HepG2 (cell line): ENCODE measurements around the gene PUM1. TPM values are rescaled to one million over a fixed set of nuclear protein-coding genes. Genes with fewer than 3 reads are reported as not detected.

Source experiments
- FOXJ3 ChIP-seq: sonication (generic); formaldehyde crosslinking; IDR thresholded peaks from 2 replicates; pipeline ENCODE4 v1.4.0; 2020; ENCODE audit warnings: missing genetic modification reagents, mild to moderate bottlenecking, borderline replicate concordance
- GLMP ChIP-seq: sonication (generic); formaldehyde crosslinking; IDR thresholded peaks from 2 replicates; pipeline ENCODE4 v1.9.0; 2021; ENCODE audit warnings: missing genetic modification reagents, mild to moderate bottlenecking, borderline replicate concordance
- HNF1B ChIP-seq: sonication (generic); formaldehyde crosslinking; IDR thresholded peaks from 2 replicates; pipeline ENCODE4 v1.5.1; 2020; ENCODE audit warnings: mild to moderate bottlenecking, moderate library complexity, missing genetic modification reagents
- KAT2B ChIP-seq: fragments of 150-350 bp; IDR thresholded peaks from 2 replicates; pipeline ENCODE4 v1.6.1; 2014; ENCODE audit warnings: low read depth, low read length, borderline replicate concordance
- MXD4 ChIP-seq: IDR thresholded peaks from 2 replicates; pipeline ENCODE4 v1.6.1; 2016; ENCODE audit warnings: mild to moderate bottlenecking, missing biosample characterization, missing genetic modification reagents
- POGK ChIP-seq: sonication (generic); formaldehyde crosslinking; conservative IDR thresholded peaks from 2 replicates; pipeline ENCODE4 v1.8.0; 2022; ENCODE audit warnings: mild to moderate bottlenecking, moderate library complexity, missing genetic modification reagents
- RARG ChIP-seq: sonication (generic); formaldehyde crosslinking; IDR thresholded peaks from 2 replicates; pipeline ENCODE4 v1.4.0; 2020; ENCODE audit warnings: low read depth, mild to moderate bottlenecking, missing genetic modification reagents
- SETDB1 ChIP-seq: sonication (generic); formaldehyde crosslinking; IDR thresholded peaks from 2 replicates; pipeline ENCODE4 v1.5.1; 2020; ENCODE audit warnings: missing genetic modification reagents, mild to moderate bottlenecking, borderline replicate concordance
- SMYD3 ChIP-seq: sonication (generic); formaldehyde crosslinking; IDR thresholded peaks from 2 replicates; pipeline ENCODE4 v1.8.1; 2023; ENCODE audit warnings: mild to moderate bottlenecking, missing genetic modification reagents
- ZMYM2 ChIP-seq: sonication (generic); formaldehyde crosslinking; IDR thresholded peaks from 2 replicates; pipeline ENCODE4 v1.8.0; 2022; ENCODE audit warnings: mild to moderate bottlenecking, missing genetic modification reagents
- ZNF317 ChIP-seq: sonication (generic); formaldehyde crosslinking; IDR thresholded peaks from 2 replicates; pipeline ENCODE4 v1.5.0; 2020; ENCODE audit warnings: mild to moderate bottlenecking, missing genetic modification reagents
- ZNF33B ChIP-seq: sonication (generic); formaldehyde crosslinking; IDR thresholded peaks from 2 replicates; pipeline ENCODE4 v1.5.1; 2020; ENCODE audit warnings: mild to moderate bottlenecking, missing genetic modification reagents
- ZNF512 ChIP-seq: sonication (generic); formaldehyde crosslinking; IDR thresholded peaks from 2 replicates; pipeline ENCODE4 v1.4.0; 2020; ENCODE audit warnings: mild to moderate bottlenecking, missing genetic modification reagents
- ZNF576 ChIP-seq: sonication (generic); formaldehyde crosslinking; IDR thresholded peaks from 2 replicates; pipeline ENCODE4 v1.4.0; 2020; ENCODE audit warnings: mild to moderate bottlenecking, missing genetic modification reagents
- ZNF609 ChIP-seq: sonication (generic); formaldehyde crosslinking; IDR thresholded peaks from 2 replicates; pipeline ENCODE4 v1.4.0; 2020; ENCODE audit warnings: mild to moderate bottlenecking, missing genetic modification reagents, borderline replicate concordance
- ZNF629 ChIP-seq: sonication (generic); formaldehyde crosslinking; conservative IDR thresholded peaks from 2 replicates; pipeline ENCODE4 v1.5.0; 2020; ENCODE audit warnings: missing genetic modification reagents
- ZNF749 ChIP-seq: sonication (generic); formaldehyde crosslinking; IDR thresholded peaks from 2 replicates; pipeline ENCODE4 v1.8.0; 2022; ENCODE audit warnings: mild to moderate bottlenecking, missing genetic modification reagents, moderate library complexity, borderline replicate concordance
- ZNF776 ChIP-seq: sonication (generic); formaldehyde crosslinking; IDR thresholded peaks from 2 replicates; pipeline ENCODE4 v1.4.0; 2020; ENCODE audit warnings: mild to moderate bottlenecking, missing genetic modification reagents
- ZNF816 ChIP-seq: sonication (generic); formaldehyde crosslinking; IDR thresholded peaks from 2 replicates; pipeline ENCODE4 v1.8.0; 2022; ENCODE audit warnings: missing genetic modification reagents, mild to moderate bottlenecking, borderline replicate concordance
- polyA plus RNA-seq, 8 experiments: library from polyadenylated mRNA; depleted of rRNA in 3 of 8; stranded (reverse) in 7 of 8; unstranded in 1 of 8; fragments of >200 nt; fragmentation: Illumina TruSeq in 4 of 8; extraction: Trizol in 4 of 8; gene quantifications; 2 replicates each; pipeline versions ENCODE4 v1.2.1 to v1.2.3, GENCODE V29; 2011 to 2016; ENCODE audit warnings: low read depth in 4 of 8, missing spikeins in 1 of 8, mixed read lengths in 1 of 8; ENCODE audit not compliant: insufficient read depth in 1 of 8
- total RNA-seq, 5 experiments: library from RNA; depleted of rRNA; stranded (reverse); fragments of >200 nt; fragmentation: Illumina TruSeq; extraction: Trizol; gene quantifications; 2 replicates each; pipeline ENCODE4 v1.2.3, GENCODE V29; 2016; ENCODE audit warnings: low read depth in 1 of 5

Gene PUM1
- total and polyA plus RNA-seq, 2 of the 13 experiments (the other 11 are each of a cell fraction or from before 2014, with no cell fraction given), result 64.7 to 91.0 TPM

GRCh38 chr1:30892671-30893073, 172.8 kb downstream of the PUM1 start (continued):
- TF ChIP-seq ZNF609 (CRISPR knock-in tag) (no peak; the same call in 1 of the 2 replicates), POGK (CRISPR knock-in tag) (peak; percentile 83), ZNF629 (CRISPR knock-in tag) (no peak), ZNF749 (CRISPR knock-in tag) (no peak), RARG (CRISPR knock-in tag) (no peak), HNF1B (no peak), KAT2B (no peak), FOXJ3 (CRISPR knock-in tag) (no peak), ZNF816 (no peak), ZNF33B (CRISPR knock-in tag) (no peak), ZNF317 (CRISPR knock-in tag) (no peak), ZNF576 (no peak), GLMP (CRISPR knock-in tag) (no peak), SETDB1 (CRISPR knock-in tag) (no peak), ZNF776 (no peak), SMYD3 (CRISPR knock-in tag) (no peak), ZMYM2 (CRISPR knock-in tag) (no peak), MXD4 (CRISPR knock-in tag) (no peak), ZNF512 (no peak)
